LHCN-M2 (cell line): ENCODE results near the gene CDH13. TPM values are rescaled to one million over a fixed set of nuclear protein-coding genes. Genes with fewer than 3 reads are reported as not detected.

Experiments used
- DNase-seq: peaks from one replicate; pipeline ENCODE4 v3.0.0-alpha.2; 2012; ENCODE audit warnings: low read depth
- total RNA-seq: library from RNA; depleted of rRNA; stranded (reverse); fragments of >200 nt; gene quantifications from 2 replicates; pipeline ENCODE4 v1.2.3, GENCODE V29; 2014

CDH13 gene
- total RNA-seq, 1 experiment from 2014 or later = 140 TPM

DNA sequence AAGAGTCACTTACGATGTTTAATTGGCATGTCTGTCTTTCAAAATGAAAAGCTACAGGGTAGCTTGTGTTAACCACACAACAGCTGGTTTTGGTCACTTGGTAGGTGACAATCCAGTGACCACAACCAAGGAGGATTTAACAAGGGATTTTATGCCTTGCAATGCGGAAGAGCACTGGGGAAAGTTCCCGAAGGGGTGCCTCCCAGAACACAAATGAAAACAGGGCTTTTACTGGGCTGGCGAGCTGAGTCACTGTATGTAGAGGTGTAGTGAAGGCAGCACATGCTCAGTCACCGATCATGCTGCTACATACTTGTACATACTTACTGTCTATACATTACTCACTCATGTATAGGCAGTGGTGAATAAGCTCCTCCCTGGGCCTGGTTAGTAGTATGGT is 483.5 kb downstream of the CDH13 start:
- DNase-seq = peak; percentile 43

DNA sequence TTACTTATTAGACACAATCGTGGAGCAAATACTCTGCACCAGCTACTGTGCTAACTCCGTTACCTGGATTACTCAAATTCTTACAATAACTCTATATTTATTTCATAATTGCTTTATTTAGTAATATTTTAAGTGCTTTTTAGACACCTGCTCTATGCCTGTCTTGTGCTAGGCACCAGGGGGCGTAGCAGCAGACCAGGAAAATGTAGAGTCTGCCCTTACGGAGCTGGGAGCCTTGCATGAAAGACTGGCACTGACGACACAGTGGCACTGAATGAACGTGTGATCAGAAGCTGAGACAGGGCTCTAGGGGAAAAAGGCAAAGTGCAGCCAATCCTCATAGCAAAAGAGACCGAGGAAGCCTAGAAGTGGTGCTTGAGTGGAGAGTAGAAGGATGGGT is 486.5 kb downstream of the CDH13 start:
- no peak for DNase-seq

DNA sequence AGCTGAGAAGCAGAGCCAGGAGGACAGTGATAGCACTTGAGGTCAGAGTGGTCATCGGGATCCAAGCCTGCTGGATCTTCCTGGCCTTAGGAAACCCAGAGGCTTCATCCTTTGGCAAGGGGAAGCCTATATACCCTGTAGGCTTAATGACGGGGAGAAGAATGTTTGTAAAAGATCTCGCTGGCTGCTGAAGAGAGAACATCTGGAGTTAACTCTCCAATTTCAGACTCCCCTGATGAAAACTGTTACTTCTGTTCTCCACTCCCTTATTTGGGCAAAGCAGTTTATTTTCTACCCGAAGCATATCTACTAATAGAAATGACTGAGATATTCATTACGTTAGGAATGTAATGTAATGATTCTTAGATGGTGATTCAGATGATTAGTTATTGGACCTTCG is 487.0 kb downstream of the CDH13 start:
- no peak for DNase-seq

DNA sequence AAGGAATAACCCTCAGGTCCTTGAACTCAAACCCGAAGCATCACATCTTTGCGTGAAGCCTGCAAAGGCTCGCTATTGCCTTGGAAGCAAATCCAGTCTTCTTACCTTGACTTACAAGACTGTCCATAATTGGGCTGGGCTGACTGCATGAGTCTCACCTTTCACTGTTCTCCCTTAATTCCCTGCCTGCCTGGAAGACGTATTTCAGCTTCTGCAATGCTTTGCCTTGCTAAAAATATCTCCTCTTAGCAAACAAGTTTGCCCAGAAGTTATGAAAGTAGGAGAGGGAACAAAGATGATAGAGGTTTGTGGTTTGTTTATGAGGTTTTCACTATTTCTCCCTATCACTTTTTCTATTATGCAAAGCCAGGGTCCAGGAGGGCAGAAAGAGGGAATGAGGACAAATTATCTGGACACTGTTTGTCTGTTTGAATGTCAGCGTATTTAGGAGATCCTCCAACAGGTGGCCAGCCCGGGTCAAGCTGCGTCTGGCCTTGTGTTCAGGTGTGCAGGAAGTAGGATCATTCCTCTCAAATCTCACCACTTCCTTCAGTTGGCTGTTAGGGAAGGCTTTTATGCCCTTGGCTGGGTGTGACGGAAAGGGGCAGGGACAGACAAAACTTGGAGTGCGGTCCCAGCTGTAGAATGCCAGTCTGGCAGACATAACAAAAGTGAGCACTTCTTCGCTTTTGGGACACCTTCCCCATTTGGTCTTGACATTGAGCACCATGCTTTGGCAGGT is 488.9 kb downstream of the CDH13 start:
- no peak for DNase-seq

DNA sequence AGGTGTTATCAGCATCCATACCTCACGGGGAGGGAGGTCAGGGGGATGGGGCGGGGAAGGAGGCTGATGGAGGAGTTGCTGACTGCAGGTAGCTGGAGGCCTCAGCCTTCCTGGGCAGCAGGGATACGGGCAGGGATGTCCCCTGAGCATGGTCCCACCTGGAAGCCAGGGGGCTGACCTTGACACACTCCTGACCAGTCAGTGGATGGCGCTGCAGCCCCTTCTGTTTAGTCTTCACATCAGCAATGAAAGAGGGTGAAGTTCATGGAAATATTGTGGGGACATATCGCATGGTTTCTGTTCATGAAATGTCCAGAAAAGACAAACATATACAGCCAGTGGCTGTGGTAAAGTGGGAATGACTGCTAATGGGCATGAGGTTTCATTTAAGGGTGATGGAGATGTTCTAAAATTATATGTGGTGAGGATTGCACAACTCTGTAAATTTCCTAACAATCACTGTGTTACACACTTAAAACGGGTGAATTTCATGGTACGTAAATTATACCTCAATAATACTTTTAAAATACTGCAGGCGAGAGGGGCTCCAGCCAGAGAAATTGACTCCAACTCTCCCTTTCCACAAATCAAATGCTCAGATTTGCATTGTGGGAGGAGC is 489.6 kb downstream of the CDH13 start:
- no peak for DNase-seq

DNA sequence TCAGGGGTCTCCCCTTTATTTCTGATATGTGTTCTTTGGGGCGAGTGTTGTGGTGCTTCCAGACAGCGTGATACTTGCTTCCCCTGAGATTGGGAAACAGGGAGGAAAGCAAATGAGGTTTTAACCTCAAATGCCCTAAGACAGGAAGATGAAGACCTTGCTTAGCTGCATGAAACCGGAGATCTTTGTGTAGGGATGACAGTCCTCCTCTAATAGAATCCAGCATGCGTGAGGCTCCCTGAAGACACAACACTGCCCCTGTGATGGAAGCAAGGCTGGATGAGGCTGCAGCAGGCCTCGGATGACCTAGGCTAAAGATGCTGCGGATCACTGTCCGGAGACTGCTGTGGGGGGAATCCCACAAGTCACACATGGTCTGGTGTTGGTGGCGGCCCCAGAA is 491.0 kb downstream of the CDH13 start:
- no peak for DNase-seq

DNA sequence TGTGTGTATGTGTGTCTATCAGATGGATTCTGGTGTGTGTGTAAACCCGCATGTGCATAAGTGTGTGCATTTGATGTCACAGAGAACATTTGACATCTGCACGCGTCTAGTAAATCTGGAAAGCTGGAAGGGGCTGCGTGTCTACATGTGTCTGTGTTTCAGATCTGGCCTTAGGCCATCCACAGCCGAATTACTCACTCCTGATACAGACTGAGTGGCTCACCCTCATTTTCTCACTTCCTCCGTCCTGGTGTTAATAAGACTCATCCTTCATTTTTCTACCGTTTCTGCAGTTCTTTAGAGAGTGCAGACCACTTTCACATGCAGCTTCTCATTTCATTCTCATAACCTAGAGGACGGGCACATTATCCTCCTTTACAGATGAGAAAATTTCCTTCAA is 491.6 kb downstream of the CDH13 start:
- DNase-seq = no peak

DNA sequence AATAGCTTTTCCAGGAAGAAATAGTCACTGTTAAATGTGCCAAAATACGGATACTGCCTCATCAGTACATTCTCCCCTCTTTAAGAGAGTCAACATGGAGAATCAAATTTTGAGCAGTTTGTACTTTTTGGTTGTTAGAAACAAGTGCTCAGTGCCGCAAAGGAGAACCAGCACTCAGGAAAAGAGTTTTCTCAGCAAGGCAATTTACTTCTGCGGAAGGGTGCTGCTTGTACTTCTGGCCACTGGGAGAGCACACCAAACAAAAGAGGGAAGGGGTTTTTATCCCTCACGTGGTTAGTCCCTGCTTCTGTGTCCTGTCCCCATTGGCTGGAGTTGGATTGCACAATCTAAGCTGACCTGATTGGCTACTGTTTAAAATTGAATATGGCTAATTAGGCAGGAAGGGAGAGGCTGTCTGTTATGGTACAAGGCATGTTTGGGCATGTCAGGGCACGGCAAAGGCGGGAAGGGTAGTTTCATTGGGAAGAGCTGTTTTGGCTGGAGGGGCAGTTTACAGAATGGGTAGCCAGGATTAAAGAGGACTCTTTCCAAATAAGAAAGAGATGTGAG is 499.3 kb downstream of the CDH13 start:
- no peak for DNase-seq

DNA sequence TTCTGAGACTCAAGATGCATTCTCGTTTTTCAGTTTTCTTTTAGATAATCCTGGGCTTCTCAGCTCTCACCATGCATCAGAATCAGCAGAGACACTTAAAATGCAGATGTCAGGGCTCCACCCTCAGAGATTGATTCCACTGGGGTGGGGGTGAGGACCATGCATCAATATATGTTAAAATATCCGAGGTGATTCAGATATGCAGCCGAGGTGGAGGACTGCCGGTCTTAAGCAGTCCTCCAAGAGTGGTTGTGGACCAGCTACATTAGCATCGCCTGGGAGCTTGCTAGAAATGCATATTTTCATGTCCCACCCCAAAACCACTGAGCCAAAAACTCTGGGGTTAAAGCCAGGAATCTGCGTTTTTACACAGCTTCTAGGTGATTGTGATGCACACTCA is 501.3 kb downstream of the CDH13 start:
- DNase-seq = no peak

DNA sequence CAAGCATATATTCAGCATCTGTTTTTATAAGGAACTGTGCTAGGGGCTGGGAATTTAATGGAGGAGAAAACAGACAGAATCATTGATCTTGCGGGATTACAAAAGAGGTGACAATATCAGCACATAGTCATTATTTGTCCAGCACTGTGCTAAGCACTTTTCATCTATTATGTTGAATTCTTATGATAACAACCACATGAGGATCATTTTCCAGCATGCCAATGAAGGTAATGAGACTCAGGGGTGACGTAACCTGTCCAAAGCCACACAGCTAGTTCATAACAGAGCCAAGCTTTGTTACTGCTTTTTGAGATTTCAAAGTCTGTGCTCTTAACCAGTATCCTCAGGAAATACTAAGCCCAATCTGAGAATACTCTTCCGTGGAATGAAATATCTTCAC is 503.3 kb downstream of the CDH13 start:
- DNase-seq = no peak

DNA sequence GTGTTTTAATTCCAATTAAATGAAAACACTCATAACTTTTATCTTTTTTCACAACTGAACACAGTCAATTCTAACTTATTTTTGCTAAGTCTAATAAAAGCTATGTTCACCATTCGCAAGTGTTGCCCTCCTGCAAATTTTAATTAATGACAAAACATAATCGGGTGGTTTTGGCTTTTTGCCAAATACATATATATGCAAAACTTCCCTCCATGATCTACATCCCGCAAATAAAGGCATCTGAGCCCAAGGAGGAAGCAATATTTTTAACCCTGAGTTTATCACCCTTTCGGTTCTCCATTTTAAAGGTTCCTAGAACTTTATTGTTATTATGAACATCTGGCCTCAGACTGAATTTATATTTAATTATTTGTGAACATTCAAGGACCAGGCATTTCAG is 507.9 kb downstream of the CDH13 start:
- DNase-seq = no peak

DNA sequence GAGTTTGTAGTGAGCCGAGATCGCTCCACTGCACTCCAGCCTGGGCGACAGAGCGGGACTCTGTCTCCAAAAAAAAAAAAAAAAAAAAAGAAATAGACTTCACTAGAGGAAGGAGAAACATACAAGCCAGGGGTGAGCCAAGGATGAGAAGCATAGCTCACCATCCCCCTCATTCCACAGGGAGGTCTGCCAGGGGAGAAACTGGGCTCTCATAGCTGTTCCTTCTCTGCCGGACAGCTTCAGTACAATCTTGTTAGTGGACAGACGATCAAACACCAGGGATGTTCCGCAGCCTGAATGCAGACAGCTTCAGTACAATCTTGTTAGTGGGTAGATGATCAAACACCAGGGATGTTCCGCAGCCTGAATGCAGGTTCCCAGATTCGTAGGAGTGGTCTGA is 509.6 kb downstream of the CDH13 start:
- no peak for DNase-seq

DNA sequence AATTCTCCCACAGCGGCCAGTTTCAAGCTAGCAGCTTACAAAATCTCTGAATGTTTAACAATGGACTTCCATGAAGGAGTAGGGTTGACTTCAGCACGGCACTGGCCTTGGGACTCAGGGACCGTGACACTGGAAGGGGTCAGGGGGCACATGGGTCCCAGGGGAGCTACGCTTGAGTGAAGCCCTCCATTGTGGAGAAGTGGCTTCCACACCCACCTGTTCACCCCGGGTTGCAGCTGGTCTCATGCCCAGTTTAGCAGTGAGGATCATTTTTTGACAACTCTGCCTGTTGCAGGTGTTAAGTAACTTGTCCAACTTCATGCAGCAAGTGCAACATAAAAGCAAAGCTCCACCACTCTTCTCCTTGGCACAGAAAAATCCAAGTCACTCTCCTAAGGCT is 510.2 kb downstream of the CDH13 start:
- no peak for DNase-seq

DNA sequence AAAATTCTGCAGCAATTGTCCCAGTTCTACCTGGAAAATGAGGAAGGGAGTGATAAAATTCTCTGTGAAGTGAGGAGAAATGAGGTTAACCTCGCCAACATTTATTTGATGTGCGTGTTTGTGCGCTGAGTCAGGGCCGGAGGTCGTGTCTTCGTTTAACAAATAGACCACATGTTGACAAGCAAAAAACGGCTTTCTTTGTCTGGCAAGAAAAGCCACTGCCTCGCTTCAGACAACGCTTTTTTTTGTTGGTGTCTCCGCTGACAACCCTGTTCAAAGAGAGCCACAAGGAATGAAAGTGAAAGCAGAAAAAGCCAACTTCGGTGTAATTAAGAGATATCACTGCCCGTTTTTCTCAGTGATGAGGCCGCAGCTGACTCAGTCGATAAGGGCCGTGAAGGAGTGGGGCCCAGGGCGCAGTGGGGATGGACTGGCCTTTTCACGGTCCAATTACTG is 510.6 kb downstream of the CDH13 start:
- peak; percentile 89 for DNase-seq

DNA sequence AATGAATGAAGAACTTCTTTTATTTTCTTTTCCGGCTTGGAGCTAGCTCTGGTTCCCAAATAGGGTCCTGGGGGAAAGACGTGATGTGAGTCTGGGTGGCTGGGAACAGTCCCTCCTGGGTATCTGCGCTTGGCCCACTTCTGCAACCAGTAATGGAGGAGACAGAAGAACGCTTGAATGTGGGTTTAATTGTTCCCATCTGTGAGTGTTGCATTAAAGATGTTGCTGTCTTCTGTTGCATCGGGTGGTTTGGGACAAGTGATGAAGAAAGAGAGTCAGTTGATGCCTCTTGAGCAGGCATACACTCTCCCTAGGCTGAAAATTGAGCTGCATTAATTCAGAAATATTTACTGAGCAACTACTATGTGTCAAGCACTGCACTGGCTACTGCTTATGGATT is 511.1 kb downstream of the CDH13 start:
- DNase-seq = no peak

DNA sequence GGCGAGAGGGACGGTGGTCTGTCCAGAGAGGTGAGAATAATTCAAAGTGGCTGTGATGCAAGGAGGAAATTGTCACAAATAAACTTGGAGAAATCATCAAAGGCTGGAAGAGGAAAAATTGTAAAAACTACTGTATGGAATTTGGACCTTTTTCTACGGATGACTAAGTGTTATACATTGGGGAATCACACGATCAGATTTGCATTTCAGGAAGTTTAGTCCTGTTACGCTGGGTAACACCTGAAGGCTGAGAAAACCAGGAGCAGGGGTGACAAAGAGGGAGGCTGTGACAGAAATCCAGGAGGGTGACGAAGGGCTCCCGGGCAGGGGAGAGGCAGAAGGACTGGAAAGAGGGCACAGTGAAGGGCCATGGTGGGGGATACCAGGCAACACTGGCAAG is 511.7 kb downstream of the CDH13 start:
- no peak for DNase-seq

DNA sequence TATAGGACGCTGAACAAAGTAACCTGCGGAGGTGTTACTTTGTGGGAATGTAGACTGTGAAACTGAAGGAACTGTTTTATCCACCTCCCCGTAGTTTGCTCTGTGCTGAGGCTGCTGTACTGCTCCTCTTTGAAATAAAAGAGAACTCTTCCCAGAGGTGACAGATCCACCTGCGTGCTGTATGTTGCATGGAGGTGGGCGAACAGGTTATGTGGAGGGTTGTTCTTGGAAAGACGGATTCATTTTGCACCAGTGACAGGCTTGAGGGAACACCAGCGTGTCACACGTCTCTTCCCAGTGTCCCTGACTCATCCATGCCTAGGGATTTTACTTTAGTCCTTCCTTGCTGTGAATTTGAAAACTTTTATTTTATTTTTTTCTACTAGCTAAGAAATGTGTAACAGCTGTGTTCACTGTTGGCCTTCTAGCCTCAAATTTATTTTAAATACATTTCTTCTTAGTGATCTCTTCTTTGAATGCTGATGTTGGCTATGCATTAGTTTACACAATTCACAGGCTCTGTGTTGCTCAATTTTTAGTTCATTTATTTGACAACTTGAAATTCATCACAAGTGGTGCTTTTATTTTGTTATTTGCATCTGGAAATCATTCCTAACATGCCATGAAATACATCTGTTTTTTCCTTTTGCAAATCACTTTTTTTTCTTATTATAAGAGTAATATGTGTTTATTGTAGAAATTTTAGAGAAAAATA is 512.4 kb downstream of the CDH13 start:
- DNase-seq = no peak

DNA sequence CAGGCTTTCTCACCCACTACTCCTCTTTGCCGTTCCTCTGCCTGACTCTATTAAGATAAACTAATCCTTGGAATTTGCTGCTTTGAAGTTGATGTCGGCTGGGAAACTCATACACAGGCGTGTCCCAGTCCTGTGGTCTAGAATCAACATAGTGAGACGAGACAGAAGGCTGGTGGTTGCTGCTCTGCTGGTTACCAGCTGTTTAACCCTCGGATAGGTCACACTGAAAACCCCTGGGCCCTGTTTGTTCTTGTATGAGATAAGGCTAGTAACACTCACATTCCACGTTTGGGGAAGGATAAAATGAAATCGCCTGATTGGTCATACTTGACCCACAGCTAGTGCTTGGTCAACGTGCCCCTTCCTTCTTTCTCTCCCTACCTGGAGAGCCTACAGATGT is 517.0 kb downstream of the CDH13 start:
- peak; percentile 93 for DNase-seq

DNA sequence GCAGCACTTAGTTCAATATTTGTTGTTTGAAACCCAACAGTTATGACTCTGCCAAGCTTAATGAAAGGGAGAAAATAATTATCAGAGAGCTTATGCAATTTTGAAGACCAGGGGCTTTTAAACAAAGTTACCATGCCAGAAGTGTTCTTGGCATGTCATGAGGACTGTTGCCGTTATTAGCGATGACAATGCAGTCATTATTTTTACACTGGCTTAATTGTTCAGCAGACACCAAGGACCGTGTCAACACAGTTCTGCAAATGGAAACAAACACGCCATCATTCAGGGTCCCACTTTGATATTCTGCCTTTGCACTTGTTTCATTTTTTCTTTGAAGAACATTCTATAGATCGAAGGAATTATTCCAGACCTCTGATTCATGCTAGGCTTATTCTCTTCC is 518.5 kb downstream of the CDH13 start:
- DNase-seq = no peak

DNA sequence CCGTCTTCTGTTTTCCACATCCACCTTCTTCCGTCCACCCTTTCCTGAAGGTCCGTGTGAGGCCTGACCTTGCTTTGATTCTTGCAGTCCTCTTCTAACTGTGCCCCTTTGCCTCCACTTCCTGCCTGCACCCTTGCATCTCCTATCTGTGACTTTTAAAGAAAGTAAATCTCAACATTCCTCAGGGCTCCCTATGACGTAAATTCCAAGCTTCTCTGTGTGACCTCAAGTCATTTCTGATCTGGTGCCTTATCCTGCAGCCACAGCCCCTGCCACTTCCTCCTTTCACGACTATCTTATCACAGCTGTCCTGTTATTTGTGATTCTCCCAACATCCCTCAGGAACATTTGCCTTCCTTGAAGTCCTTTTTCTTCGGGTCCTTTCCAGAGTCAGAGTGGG is 520.5 kb downstream of the CDH13 start:
- DNase-seq = no peak

DNA sequence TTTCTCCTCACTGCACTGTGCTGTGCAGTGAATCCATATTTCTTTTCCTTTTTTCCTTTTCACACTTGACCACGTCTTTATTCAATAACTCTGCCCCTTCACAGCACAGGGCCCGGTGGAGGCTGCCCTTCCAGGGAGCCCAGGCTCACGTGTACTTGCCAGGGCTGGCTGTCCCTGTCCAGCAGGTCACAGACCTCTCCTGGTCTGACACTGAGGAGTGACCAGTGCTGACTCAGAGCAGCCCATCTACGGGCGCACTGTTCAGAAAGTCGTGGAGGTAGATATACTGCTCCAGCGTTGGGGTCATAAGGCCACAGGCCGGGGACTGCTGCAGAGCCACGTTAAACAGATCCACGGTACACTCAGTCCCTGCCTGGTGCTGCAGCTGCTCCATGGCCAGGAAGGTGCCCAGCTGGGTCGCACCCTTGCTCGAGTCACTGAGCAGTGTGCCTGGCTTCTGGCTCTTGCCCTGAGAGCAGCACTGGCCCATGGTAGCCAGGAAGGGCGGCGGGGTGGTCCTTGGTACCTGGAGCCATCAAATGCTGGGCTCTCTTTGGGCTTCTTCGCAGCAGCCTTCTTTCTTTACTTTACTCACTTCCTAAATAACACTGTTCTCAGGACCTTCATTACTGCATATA is 531.7 kb downstream of the CDH13 start:
- no peak for DNase-seq

DNA sequence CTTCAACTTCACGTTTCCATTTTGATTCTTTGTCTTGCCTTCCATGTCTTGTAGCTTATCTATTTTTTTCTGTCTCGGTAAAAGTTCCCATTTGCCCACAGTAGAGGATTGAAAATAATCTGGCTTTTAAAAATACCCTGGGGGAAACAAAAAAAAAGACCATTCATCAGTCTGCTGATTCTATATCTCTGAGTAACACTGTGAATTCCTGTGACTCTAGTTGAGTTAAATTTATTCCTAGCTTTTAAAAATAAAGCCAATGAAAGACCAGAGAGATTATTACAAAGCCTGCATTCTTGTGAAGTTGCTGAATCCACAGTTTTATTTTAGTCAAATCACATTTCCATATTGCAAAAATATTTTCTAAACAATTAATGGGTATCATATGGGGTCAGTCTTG is 532.3 kb downstream of the CDH13 start:
- DNase-seq = no peak
